BJ (cell line): ENCODE data around the gene VAV2. TPM values are rescaled to one million over a fixed set of nuclear protein-coding genes. Genes with fewer than 3 reads are reported as not detected.

Source experiments
- CTCF ChIA-PET: fragments of 350-600 bp; formaldehyde crosslinking; extraction: SDS; loops from one replicate; lab custom pipeline; 2021; ENCODE audit warnings: antibody characterized with exemption, inconsistent platforms; lab: Yijun Ruan, JAX
- POLR2A ChIA-PET: fragments of 300-600 bp; sonication (Branson Sonifier 250); formaldehyde crosslinking; extraction: SDS; loops from one replicate; lab custom pipeline; 2021; ENCODE audit warnings: antibody characterized with exemption; lab: Charles Lee
- DNase-seq: peaks from one replicate; pipeline ENCODE4 v3.0.0-alpha.2; 2011; ENCODE audit warnings: low read depth
- H3K27me3 ChIP-seq: 2 replicates; pipeline ENCODE4 v1.6.0; 2011; ENCODE audit warnings: low read length; ENCODE audit not compliant: control insufficient read depth, insufficient read depth
- H3K36me3 ChIP-seq: 2 replicates; pipeline ENCODE4 v1.5.1; 2011; ENCODE audit warnings: low read length; ENCODE audit not compliant: control insufficient read depth, insufficient read depth
- H3K4me3 ChIP-seq: 2 replicates; pipeline ENCODE4 v1.5.1; 2011; ENCODE audit warnings: low read depth, mild to moderate bottlenecking, control low read depth, low read length
- polyA plus RNA-seq: library from polyadenylated mRNA; depleted of rRNA; stranded (reverse); fragments of >200 nt; gene quantifications from 2 replicates; pipeline ENCODE4 v1.2.3, GENCODE V29; 2011
- TF ChIP-seq, protein P1 (sequence below): IDR thresholded peaks from 2 replicates; pipeline ENCODE4 v1.5.1; 2011; ENCODE audit warnings: low read depth, mild to moderate bottlenecking, control low read depth, inconsistent platforms, low read length, moderate library complexity; ENCODE audit not compliant: insufficient read depth

Gene VAV2
- polyA plus RNA-seq, 1 experiment, result 9.9 TPM

GRCh38 chr9:133812941-133813748 lies 179.0 kb downstream of the VAV2 start:
- no peak for DNase-seq

DNA sequence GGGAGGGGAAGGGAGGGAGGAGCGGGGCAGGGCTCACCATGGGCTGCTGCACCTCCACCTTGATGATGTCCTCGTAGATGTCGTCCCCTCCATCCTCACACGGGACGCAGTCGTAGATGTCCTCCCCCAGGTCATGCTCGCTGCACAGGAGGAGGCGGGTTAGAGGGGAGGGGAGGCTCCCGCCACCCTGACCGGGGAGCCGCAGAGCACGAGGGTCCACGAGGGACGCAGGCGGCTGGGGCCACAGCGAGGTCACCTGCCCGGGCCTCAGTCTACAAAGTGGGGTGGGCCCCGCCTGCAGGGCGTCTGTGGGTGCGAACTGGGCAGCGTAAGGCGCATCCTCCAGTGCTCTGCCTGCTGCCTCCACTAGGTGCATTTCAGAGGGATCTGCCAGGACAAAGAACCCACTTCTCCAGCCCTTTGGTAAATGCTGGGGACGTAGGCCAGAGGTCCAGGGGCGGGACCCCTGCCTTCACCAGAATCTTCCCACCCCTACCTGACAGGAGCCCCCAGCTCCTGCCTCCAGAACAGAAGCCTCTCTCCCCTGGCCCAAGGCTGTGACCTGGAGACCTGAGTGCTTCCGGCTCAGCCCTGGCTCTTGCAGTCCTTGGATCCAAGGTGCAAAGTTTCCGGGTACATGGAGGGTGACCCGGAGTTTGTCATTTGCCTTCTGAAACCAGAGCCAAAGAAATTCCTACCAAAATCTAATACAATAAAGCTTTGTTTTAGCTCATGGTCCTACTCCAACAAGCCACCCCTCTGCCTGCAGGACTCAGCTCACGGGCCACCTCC lies 179.9 kb downstream of the VAV2 start:
- Histone ChIP-seq H3K27me3 (no peaks in the 10 kb centered on the region), H3K4me3 (no peak overlapping the region), H3K36me3 (peaks cover 24% of the 10 kb centered on the region)
- TF ChIP-seq, protein P1, sequence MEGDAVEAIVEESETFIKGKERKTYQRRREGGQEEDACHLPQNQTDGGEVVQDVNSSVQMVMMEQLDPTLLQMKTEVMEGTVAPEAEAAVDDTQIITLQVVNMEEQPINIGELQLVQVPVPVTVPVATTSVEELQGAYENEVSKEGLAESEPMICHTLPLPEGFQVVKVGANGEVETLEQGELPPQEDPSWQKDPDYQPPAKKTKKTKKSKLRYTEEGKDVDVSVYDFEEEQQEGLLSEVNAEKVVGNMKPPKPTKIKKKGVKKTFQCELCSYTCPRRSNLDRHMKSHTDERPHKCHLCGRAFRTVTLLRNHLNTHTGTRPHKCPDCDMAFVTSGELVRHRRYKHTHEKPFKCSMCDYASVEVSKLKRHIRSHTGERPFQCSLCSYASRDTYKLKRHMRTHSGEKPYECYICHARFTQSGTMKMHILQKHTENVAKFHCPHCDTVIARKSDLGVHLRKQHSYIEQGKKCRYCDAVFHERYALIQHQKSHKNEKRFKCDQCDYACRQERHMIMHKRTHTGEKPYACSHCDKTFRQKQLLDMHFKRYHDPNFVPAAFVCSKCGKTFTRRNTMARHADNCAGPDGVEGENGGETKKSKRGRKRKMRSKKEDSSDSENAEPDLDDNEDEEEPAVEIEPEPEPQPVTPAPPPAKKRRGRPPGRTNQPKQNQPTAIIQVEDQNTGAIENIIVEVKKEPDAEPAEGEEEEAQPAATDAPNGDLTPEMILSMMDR, result no peak
- DNase-seq, result no peak
- ChIA-PET POLR2A (no interaction called here), CTCF (no interaction called here)

More at GRCh38 chr9:133812941-133813748, 179.0 kb downstream of the VAV2 start:
- CTCF ChIA-PET, result no interaction called here
- TF ChIP-seq, protein P1, result no peak
- Histone ChIP-seq H3K36me3 (peaks cover 19% of the 10 kb centered on the region), H3K4me3 (no peak overlapping the region), H3K27me3 (no peaks in the 10 kb centered on the region)
- POLR2A ChIA-PET, result interaction anchor here (0.7 kb wide), 1 partner anchor 324 kb away, joined by 3 read pairs; no protein-coding TSS in a partner anchor

- Histone ChIP-seq H3K36me3 (peaks cover 25% of the 10 kb centered on the region), H3K27me3 (no peaks in the 10 kb centered on the region), H3K4me3 (no peak overlapping the region)
- TF ChIP-seq, protein P1, result no peak
- ChIA-PET POLR2A (no interaction called here), CTCF (no interaction called here)
- DNase-seq, result no peak
Measured at GRCh38 chr9:133811471-133811870, 180.7 kb downstream of the VAV2 start.

DNA sequence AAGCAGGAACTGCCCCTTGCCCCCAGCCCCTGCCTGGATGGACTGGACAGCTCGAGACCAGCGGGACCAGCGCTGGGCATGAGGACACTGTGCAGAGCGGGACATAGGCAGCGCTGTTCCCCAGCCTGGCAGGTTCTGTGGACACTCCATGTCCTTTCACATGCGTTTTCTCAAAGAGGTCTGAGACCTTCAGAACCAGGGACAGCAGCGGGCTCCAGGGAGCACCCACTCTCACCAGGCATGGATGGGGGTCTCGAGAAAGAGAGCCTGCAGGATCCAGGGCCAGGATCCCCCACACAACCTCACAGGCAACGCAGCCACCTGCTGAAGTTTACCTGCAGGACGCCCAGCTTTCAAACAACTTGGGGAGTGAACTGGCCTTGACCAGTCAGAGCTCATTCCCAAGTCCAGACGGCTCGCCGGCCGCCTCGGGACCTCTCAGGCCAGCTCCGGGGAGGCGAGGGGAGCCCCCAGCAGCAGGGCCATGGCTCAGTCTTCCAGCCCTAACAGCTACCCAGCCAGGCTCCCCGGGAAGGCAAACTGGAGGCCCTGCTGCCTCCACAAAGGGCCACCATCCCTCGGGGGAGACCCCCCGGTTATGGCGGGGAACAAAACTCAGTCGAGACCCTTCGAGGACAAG lies 181.4 kb downstream of the VAV2 start:
- TF ChIP-seq, protein P1, result no peak
- CTCF ChIA-PET, result no interaction called here
- Histone ChIP-seq H3K36me3 (peaks cover 27% of the 10 kb centered on the region), H3K4me3 (no peak overlapping the region), H3K27me3 (no peaks in the 10 kb centered on the region)
- POLR2A ChIA-PET, result no interaction called here
- no peak for DNase-seq

- ChIA-PET CTCF (no interaction called here), POLR2A (no interaction called here)
- TF ChIP-seq, protein P1, result no peak
- Histone ChIP-seq H3K27me3 (no peaks in the 10 kb centered on the region), H3K4me3 (no peak overlapping the region), H3K36me3 (peaks cover 30% of the 10 kb centered on the region)
- DNase-seq, result no peak
Measured at GRCh38 chr9:133809335-133809734, 182.8 kb downstream of the VAV2 start.
